Fibroblast of pulmonary artery (primary cell): Measurements from ENCODE around the gene CCDC182.

Experiments
- DNase-seq: peaks from one replicate; pipeline ENCODE4 v3.0.0-alpha.2; 2010; ENCODE audit warnings: low read depth
- H3K4me3 ChIP-seq: replicated peaks from 2 replicates; pipeline ENCODE4 v1.5.1; 2011; ENCODE audit warnings: low read depth, mild to moderate bottlenecking, control low read depth, low read length, moderate library complexity
- TF ChIP-seq, protein P1 (sequence below): IDR thresholded peaks from 2 replicates; pipeline ENCODE4 v1.5.1; 2011; ENCODE audit warnings: mild to moderate bottlenecking, control low read depth, low read length, inconsistent platforms; ENCODE audit errors: missing control alignments

Gene CCDC182

DNA sequence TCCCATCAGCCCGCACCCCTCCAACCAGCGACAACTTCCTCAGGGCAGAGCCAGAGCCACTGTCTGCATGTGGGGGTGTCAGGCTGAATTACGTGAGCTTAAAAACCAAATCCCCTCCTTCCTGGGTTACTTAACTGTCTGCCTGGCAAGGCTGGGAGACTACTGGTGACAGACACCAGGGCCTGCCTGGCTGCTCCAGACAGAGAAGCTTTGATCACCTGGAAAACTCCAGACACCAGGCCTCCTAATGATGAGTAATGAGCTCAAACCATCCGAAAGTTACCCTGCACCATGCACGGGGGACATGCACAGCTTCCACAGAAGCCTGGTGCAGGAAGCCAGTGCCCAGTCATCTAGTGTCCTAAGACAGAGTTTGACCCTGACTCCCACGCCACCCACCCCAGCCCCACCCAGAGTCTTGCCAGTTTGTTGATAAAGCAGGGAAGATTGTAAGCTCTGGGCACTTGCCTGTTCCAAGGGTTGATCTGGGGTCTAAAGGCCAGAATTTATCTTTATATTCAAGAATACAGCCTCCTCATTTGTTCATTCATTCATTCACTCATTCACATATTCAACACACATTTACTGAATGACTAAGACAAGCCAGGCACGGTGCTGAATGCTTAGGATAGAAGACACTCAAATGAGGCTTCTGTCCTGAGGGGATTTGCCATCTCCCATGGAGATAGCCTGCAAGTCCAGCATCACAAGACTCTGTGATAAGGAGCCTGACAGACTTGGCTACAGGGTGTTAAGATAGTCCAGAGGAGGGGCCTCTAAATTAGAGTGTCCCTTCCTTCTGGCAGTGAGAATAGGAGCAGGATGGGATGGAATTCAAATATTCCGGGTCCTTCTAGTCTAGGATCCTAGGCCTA, 7.2 kb upstream of the CCDC182 start:
- no peak overlapping the region for H3K4me3 ChIP-seq
- no peak for DNase-seq
- TF ChIP-seq, protein P1, sequence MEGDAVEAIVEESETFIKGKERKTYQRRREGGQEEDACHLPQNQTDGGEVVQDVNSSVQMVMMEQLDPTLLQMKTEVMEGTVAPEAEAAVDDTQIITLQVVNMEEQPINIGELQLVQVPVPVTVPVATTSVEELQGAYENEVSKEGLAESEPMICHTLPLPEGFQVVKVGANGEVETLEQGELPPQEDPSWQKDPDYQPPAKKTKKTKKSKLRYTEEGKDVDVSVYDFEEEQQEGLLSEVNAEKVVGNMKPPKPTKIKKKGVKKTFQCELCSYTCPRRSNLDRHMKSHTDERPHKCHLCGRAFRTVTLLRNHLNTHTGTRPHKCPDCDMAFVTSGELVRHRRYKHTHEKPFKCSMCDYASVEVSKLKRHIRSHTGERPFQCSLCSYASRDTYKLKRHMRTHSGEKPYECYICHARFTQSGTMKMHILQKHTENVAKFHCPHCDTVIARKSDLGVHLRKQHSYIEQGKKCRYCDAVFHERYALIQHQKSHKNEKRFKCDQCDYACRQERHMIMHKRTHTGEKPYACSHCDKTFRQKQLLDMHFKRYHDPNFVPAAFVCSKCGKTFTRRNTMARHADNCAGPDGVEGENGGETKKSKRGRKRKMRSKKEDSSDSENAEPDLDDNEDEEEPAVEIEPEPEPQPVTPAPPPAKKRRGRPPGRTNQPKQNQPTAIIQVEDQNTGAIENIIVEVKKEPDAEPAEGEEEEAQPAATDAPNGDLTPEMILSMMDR = no peak

DNA sequence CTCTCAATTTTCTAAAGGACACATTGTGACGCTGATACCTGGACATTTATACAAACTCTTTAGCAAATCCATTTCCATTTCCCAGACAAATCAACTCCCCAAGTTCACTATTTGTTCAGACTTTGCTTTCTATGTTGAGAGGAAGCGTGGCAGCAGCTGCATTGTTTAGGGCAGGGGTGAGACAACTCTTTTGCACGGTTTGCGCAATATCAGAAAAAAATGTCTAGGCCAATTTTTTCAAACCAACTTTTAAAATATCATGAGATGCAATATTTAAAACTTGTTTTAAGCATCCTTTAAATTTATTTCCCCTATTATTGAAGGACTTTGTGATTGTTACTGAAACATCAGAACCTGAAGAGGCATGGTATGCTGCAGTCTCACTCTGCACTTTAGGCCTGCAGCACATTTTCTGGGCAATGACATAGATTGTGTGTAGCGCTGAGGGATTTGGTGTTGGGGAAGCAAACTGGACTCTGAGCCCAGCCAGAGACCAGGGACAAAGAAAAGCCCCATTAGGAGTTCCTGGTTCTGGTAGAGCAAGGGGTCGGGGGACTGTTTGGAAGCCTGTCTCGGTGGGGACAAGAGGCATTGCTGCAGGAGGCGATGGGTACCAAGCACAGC, 6.4 kb upstream of the CCDC182 start:
- H3K4me3 ChIP-seq = no peak overlapping the region
- DNase-seq = peak; percentile 45
- TF ChIP-seq, protein P1 = no peak

DNA sequence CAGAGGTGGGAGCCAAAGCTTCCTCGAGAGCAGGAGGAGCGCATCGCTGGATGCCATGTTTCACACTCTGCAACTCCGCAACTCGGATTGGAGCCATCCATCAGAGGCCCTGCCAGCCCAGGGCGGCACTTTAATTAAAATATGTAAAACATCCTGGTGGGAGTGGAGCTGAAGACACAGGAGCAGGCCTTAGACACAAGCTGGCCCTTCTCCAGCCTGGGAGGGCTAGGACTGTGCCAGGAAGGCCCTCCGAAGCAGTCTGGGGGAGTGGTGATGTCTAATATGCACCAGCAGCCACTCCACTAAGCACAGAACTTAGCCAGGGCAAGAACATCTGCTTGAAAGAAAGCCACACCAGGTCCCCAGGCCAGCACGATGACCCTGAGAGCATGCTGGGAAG, 5.8 kb upstream of the CCDC182 start:
- TF ChIP-seq, protein P1 = no peak
- no peak for DNase-seq
- H3K4me3 ChIP-seq = no peak overlapping the region

DNA sequence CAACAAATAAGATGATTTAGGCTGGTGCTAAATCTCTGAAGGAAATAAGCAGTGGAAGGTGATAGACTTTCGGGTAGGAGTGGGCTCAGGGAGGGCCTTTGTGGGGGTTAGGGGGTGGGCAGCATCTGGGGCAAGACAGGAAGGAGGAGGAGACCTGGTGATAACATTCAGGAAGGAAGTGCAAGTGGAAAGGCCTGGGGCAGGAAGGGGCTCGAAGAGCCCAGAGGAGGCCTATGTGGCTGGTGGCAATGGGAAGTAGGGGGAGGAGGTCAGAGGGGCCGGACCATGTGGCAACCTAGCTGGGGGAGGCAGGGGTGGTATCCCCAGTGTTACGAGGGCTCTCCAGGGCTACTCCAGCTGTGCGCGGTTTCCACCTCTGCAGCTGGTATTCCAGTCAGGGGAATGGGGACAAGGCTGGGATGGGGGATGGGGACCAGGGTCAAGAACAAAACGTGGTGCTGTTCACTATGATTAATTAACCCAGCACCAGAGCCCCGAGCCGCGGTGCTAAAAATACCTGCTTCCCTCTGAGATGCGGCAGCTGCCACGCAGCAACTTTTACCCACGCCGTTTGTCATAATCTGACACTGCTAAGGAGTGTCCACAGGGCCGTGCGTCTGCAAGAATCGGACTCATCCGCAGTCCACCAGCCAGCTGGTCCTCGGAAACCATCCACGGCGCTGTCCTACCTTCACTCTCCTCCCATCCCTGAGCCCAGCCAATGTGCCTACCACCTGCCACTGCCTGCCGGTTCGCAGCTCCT, 5.2 kb upstream of the CCDC182 start:
- H3K4me3 ChIP-seq = no peak overlapping the region

DNA sequence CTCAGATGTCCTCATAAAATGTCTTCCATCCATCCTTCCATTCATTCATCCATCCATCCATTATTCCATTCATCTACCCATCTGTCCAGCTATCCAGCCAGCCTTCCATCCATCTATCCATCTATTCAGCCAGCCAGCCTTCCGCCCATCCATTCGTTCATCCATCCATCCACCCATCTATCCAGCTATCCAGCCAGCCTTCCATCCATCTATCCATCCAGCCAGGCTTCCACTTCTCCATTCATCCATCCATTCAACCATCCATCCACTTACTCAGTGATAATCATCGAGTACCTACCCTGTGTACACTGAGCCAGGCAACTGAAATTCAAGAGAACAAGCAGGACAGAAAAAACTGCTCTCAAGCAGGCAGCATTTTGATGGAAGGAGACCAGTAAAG, 4.6 kb upstream of the CCDC182 start:
- TF ChIP-seq, protein P1 = no peak
- no peak overlapping the region for H3K4me3 ChIP-seq
- no peak for DNase-seq

More for the DNA sequence above, 5.2 kb upstream of the CCDC182 start:
- TF ChIP-seq, protein P1 = no peak
- no peak for DNase-seq

DNA sequence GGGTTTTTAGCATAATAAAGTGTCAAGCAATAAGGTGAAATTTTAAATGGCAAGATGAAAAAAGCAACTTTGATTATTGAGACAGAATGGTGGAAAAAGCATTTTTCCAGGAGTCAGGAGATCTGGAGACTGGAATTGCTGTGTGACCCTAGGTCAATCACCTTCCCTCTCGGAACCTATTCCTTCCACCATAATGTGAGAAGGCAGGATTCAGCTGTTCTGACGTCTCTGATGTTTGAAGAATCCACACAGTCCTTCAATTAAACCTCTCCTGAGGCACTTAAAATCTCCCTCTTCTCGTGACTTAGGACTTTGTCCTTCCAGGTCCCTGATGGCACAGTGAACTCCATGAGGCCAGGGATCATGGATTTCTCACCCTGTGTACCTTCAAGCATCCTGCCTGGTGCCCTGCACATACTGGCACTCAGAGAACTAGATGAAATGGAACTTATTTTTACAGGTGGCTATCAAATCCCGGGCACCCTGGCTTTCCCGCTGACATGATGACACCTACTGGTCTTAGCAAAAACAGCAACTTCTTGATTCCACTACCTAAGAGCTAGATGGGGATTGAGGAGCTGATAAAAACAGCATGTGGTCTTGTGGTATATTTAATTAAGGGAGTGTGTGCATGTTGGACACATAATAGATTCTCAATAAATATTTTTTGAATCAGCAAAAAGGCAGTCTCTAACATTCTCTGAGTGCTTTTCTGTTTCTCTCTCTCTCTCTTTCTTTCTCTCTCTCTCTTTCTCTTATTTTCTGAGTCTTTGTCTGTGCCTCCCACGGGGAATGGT, 2.3 kb upstream of the CCDC182 start:
- no peak overlapping the region for H3K4me3 ChIP-seq
- TF ChIP-seq, protein P1 = peak; percentile 86
- peak; percentile 79 for DNase-seq
